Progenitor cell of endocrine pancreas (in vitro differentiated cells): ENCODE measurements around the gene STAMBP. TPM values are rescaled to one million over a fixed set of nuclear protein-coding genes. Genes with fewer than 3 reads are reported as not detected.
A peak's percentile ranks its signal among the peaks of the same experiment; 100 is the strongest.

Source experiments
- DNase-seq: peaks from one replicate; pipeline ENCODE4 v3.0.0; 2021; ENCODE audit warnings: low spot score; ENCODE audit not compliant: unreplicated experiment
- H3K27ac Mint-ChIP-seq: 2 replicates; pipeline ENCODE4 v1.8.0; 2021; ENCODE audit warnings: mild to moderate bottlenecking, moderate library complexity, mixed read lengths
- H3K27me3 Mint-ChIP-seq: 2 replicates; pipeline ENCODE4 v1.8.0; 2021; ENCODE audit warnings: mixed read lengths
- H3K36me3 Mint-ChIP-seq: 2 replicates; pipeline ENCODE4 v1.8.0; 2022; ENCODE audit warnings: mixed read lengths; ENCODE audit not compliant: insufficient read depth
- H3K4me1 Mint-ChIP-seq: 2 replicates; pipeline ENCODE4 v1.8.0; 2021; ENCODE audit warnings: low read depth, mixed read lengths
- H3K4me3 Mint-ChIP-seq: 2 replicates; pipeline ENCODE4 v1.8.0; 2021; ENCODE audit warnings: low read depth, mild to moderate bottlenecking, moderate library complexity, mixed read lengths
- H3K9me3 Mint-ChIP-seq: 2 replicates; pipeline ENCODE4 v1.8.0; 2021; ENCODE audit warnings: low read depth, mixed read lengths
- CTCF ChIP-seq: fragments of 200-600 bp; sonication (generic); IDR thresholded peaks from one replicate; pipeline ENCODE4 v1.5.0; 2021; ENCODE audit warnings: antibody characterized with exemption, mild to moderate bottlenecking; ENCODE audit not compliant: unreplicated experiment
- total RNA-seq: library from RNA; stranded (reverse); gene quantifications from 2 replicates; pipeline ENCODE4 v1.2.1, GENCODE V29; 2021

The STAMBP gene
- total RNA-seq, 1 donor from 2014 or later, result 39.0 TPM

- Mint-ChIP-seq H3K27me3 (peaks cover 9% of the 10 kb centered on the region), H3K4me3 (no peak overlapping the region), H3K9me3 (no peaks in the 10 kb centered on the region), H3K27ac (no peak overlapping the region), H3K36me3 (no peaks in the 10 kb centered on the region), H3K4me1 (peaks cover 1% of the 10 kb centered on the region)
- no peak for DNase-seq
- no peak for TF ChIP-seq CTCF
Observed at GRCh38 chr2:73894475-73894850, 65.7 kb downstream of the STAMBP start.

- Mint-ChIP-seq H3K36me3 (no peaks in the 10 kb centered on the region), H3K27me3 (peaks cover 9% of the 10 kb centered on the region), H3K4me1 (peaks cover 1% of the 10 kb centered on the region), H3K27ac (peak overlapping the region; percentile 84), H3K4me3 (no peak overlapping the region), H3K9me3 (no peaks in the 10 kb centered on the region)
- no peak for DNase-seq
- no peak for TF ChIP-seq CTCF
Observed at GRCh38 chr2:73894877-73895276, 66.1 kb downstream of the STAMBP start.

GRCh38 chr2:73895473-73895872 is 66.7 kb downstream of the STAMBP start:
- Mint-ChIP-seq H3K27me3 (peaks cover 9% of the 10 kb centered on the region), H3K27ac (no peak overlapping the region), H3K4me1 (peaks cover 1% of the 10 kb centered on the region), H3K4me3 (no peak overlapping the region), H3K9me3 (no peaks in the 10 kb centered on the region), H3K36me3 (no peaks in the 10 kb centered on the region)
- no peak for DNase-seq
- TF ChIP-seq CTCF, result no peak

DNA sequence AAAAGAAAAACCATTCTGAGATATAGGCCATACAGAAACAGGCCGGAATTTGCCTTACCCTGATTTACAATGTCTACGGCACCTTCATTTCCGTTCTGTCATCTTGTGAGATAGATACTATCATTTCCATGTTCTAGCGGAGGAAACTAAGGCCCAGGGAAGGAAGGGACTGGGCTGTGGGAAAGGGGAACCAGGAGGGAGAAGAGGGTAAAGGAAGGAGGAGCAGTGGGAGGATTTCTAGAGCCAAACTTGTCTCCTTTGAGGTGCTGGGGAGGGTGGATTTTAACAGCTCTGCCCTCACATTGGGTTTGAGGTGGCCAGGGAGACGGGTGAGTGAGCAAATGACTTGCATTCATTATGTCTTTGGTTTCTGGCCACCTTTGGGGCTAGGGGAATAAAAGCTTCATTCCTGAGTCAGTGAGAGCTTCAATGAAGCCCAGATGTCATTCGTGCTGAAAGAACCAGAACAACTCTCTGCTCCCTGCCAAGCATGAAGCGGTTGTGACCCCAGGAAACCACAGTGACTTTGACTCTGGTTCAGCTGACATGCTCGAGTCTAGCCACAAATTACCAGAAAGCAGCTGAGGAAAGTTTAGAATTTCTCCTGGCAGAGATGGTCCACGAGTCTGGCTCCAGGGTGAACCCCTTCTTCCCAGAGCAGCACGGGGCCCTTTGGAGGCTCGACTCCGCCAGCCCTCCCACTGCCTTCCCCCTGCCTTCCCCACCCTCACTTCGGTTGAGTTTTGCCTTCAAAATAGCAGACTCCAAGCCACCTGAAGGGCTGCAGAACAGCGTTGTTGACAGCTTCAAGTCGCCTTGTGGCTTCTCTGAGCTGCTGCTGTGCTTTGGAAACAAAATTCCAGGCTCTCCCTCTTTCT is 67.8 kb downstream of the STAMBP start:
- TF ChIP-seq CTCF, result no peak
- H3K27me3 Mint-ChIP-seq, result peaks cover 8% of the 10 kb centered on the region
- H3K36me3 Mint-ChIP-seq, result no peaks in the 10 kb centered on the region
- no peak overlapping the region for H3K4me3 Mint-ChIP-seq
- H3K27ac Mint-ChIP-seq, result no peak overlapping the region
- no peak for DNase-seq
- H3K9me3 Mint-ChIP-seq, result no peaks in the 10 kb centered on the region
- peaks cover 1% of the 10 kb centered on the region for H3K4me1 Mint-ChIP-seq

DNA sequence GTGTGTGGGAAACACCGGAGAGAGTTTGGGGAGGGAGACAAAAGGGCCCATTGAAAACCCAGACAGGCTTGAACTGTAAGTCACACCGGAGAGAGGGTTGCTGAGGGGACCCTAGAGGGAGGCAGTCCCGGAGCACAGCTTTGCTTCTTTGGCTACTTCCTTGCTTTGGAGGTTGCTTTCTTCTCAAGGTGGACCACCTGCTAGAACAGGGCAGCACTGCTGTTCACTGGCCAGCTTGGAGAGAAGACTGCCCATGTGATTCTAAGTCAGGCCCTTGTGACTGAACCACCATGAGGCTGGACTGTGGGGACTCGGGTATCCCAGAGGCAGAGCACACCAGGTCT is 68.5 kb downstream of the STAMBP start:
- H3K27ac Mint-ChIP-seq, result no peak overlapping the region
- H3K9me3 Mint-ChIP-seq, result no peaks in the 10 kb centered on the region
- peaks cover 1% of the 10 kb centered on the region for H3K4me1 Mint-ChIP-seq
- H3K27me3 Mint-ChIP-seq, result peaks cover 10% of the 10 kb centered on the region
- no peak for DNase-seq
- TF ChIP-seq CTCF, result no peak
- no peaks in the 10 kb centered on the region for H3K36me3 Mint-ChIP-seq
- no peak overlapping the region for H3K4me3 Mint-ChIP-seq
